ENCODE results near the gene PCMT1. TPM values are rescaled to one million over a fixed set of nuclear protein-coding genes. Genes with fewer than 3 reads are reported as not detected.
"Not testable (repeated sequence)": the region's sequence is repeated elsewhere in the genome, so short reads cannot be mapped to it uniquely, and the experiment has no call there.

PCMT1 gene
- total RNA-seq, 1 experiment from 2014 or later, result 115 TPM

DNA sequence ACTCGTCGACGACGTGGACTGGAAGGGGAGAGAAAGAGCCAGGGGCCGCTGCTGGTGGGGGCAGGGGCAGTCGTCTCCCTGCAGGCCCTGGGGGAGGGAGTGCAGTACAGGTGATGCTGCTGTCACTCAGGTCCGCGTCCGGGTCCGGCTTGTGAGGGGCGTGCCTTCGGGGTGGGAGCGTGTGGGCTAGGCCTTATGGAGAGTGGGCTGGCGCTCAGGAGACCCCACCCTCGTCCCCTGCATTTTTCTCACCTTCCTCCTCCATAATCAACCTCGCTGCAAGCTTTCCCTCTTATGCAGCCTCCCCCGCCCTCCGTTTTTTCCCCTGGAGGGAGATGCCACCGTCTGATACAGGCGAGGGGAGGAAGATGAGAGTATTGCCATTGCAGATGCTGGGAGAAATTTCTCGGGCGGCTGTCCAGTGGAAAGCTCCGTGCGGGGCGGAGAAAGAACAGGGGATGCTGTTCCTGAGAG is 632 bp downstream of the PCMT1 start:
- CTCF ChIA-PET, result no interaction called here
- intact Hi-C loops (cut with micrococcal nuclease; ENCODE audit: unreplicated experiment), result no loop called here
- no TSS peak for BruUV-seq (replicated peaks)
- no peak for TF ChIP-seq EZH2 (IDR thresholded peaks at IDR 0.05; ENCODE audit: borderline replicate concordance, low read depth, low read length, poor library complexity, severe bottlenecking)
- peak; percentile 58 for DNase-seq (ENCODE audit: low spot score)
- H3K4me1 ChIP-seq (ENCODE audit: insufficient read depth, low read length, poor library complexity, severe bottlenecking), result peaks cover 10% of the 10 kb centered on the region
- no peaks in the 10 kb centered on the region for H3K27me3 ChIP-seq (replicated peaks; ENCODE audit: insufficient read depth, low read depth, low read length, poor library complexity)
- POLR2A ChIA-PET (ENCODE audit: low non-redundant PET), result no interaction called here
- no peaks in the 10 kb centered on the region for H3K36me3 ChIP-seq (ENCODE audit: insufficient read depth, low read length, poor library complexity, severe bottlenecking)
- no peaks in the 10 kb centered on the region for H3K9me3 ChIP-seq (ENCODE audit: low read depth, low read length, poor library complexity, severe bottlenecking)
- H3K4me3 ChIP-seq (ENCODE audit: low read depth, low read length, poor library complexity, severe bottlenecking), result peak overlapping the region; percentile 88
- peak overlapping the region; percentile 87 for H3K27ac ChIP-seq (ENCODE audit: low read depth, low read length, poor library complexity, severe bottlenecking)

DNA sequence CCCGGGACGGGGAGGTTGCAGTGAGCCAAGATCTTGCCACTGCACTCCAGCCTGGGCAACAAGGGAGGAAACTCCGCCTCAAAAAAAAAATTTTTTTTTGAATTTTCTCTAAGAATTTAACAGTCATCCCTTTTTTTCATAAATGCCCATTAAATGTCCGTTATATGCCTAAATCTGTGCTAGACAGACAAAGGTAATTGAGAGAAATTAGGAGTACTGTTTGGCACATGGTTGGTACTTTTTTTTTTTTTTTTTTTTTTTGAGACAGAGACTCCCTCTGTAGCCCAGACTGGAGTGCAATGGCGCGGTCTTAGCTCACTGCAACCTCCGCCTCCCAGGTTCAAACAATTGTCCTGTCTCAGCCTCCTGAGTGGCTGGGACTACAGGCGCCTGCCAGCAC is 1.7 kb downstream of the PCMT1 start:
- no TSS peak for BruUV-seq (replicated peaks)
- no peaks in the 10 kb centered on the region for H3K9me3 ChIP-seq (ENCODE audit: low read depth, low read length, poor library complexity, severe bottlenecking)
- H3K4me1 ChIP-seq (ENCODE audit: insufficient read depth, low read length, poor library complexity, severe bottlenecking), result peaks cover 5% of the 10 kb centered on the region
- CTCF ChIA-PET, result no interaction called here
- H3K27ac ChIP-seq (ENCODE audit: low read depth, low read length, poor library complexity, severe bottlenecking), result no peak overlapping the region
- intact Hi-C loops (cut with micrococcal nuclease; ENCODE audit: unreplicated experiment), result no loop called here
- no peaks in the 10 kb centered on the region for H3K36me3 ChIP-seq (ENCODE audit: insufficient read depth, low read length, poor library complexity, severe bottlenecking)
- POLR2A ChIA-PET (ENCODE audit: low non-redundant PET), result no interaction called here
- DNase-seq (ENCODE audit: low spot score), result no peak
- H3K27me3 ChIP-seq (replicated peaks; ENCODE audit: insufficient read depth, low read depth, low read length, poor library complexity), result no peaks in the 10 kb centered on the region
- TF ChIP-seq, protein P1, sequence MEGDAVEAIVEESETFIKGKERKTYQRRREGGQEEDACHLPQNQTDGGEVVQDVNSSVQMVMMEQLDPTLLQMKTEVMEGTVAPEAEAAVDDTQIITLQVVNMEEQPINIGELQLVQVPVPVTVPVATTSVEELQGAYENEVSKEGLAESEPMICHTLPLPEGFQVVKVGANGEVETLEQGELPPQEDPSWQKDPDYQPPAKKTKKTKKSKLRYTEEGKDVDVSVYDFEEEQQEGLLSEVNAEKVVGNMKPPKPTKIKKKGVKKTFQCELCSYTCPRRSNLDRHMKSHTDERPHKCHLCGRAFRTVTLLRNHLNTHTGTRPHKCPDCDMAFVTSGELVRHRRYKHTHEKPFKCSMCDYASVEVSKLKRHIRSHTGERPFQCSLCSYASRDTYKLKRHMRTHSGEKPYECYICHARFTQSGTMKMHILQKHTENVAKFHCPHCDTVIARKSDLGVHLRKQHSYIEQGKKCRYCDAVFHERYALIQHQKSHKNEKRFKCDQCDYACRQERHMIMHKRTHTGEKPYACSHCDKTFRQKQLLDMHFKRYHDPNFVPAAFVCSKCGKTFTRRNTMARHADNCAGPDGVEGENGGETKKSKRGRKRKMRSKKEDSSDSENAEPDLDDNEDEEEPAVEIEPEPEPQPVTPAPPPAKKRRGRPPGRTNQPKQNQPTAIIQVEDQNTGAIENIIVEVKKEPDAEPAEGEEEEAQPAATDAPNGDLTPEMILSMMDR (conservative IDR thresholded peaks at IDR 0.05; ENCODE audit: low read depth, low read length), result no peak
- no peak for TF ChIP-seq EZH2 (IDR thresholded peaks at IDR 0.05; ENCODE audit: borderline replicate concordance, low read depth, low read length, poor library complexity, severe bottlenecking)
- peak overlapping the region; percentile 88 for H3K4me3 ChIP-seq (ENCODE audit: low read depth, low read length, poor library complexity, severe bottlenecking)

DNA sequence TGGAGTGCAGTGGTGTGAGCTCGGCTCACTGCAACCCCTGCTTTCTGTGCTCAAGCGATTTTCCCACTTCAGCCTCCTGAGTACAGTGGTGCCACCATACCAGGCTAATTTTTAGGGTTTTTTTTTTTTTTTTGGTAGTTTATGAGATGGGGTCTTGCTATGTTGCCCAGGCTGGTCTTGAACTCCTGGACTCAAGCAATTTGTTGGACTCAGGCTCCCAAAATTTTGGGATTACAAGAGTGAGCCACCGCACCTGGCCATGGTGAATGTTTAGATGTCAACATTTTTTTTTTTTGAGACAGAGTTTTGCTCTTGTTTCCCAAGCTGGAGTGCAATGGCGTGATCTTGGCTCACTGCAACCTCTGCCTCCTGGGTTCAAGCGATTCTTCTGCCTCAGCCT is 2.4 kb downstream of the PCMT1 start:
- POLR2A ChIA-PET (ENCODE audit: low non-redundant PET); DNase-seq (ENCODE audit: low spot score); intact Hi-C loops (cut with micrococcal nuclease; ENCODE audit: unreplicated experiment); H3K4me1 ChIP-seq (ENCODE audit: insufficient read depth, low read length, poor library complexity, severe bottlenecking); H3K27ac ChIP-seq (ENCODE audit: low read depth, low read length, poor library complexity, severe bottlenecking); H3K27me3 ChIP-seq (replicated peaks; ENCODE audit: insufficient read depth, low read depth, low read length, poor library complexity); CTCF ChIA-PET; H3K9me3 ChIP-seq (ENCODE audit: low read depth, low read length, poor library complexity, severe bottlenecking); H3K36me3 ChIP-seq (ENCODE audit: insufficient read depth, low read length, poor library complexity, severe bottlenecking); H3K4me3 ChIP-seq (ENCODE audit: low read depth, low read length, poor library complexity, severe bottlenecking): not testable (repeated sequence)
- TSS peak; percentile 15 for BruUV-seq (replicated peaks)

GRCh38 chr6:149752600-149753373 is 3.2 kb downstream of the PCMT1 start:
- Histone ChIP-seq H3K27ac (ENCODE audit: low read depth, low read length, poor library complexity, severe bottlenecking) (no peak overlapping the region), H3K36me3 (ENCODE audit: insufficient read depth, low read length, poor library complexity, severe bottlenecking) (no peaks in the 10 kb centered on the region), H3K27me3 (replicated peaks; ENCODE audit: insufficient read depth, low read depth, low read length, poor library complexity) (no peaks in the 10 kb centered on the region), H3K4me1 (ENCODE audit: insufficient read depth, low read length, poor library complexity, severe bottlenecking) (peaks cover 5% of the 10 kb centered on the region), H3K4me3 (ENCODE audit: low read depth, low read length, poor library complexity, severe bottlenecking) (no peak overlapping the region), H3K9me3 (ENCODE audit: low read depth, low read length, poor library complexity, severe bottlenecking) (no peaks in the 10 kb centered on the region)
- ChIA-PET CTCF (no interaction called here), POLR2A (ENCODE audit: low non-redundant PET) (no interaction called here)
- TF ChIP-seq, protein P1 (conservative IDR thresholded peaks at IDR 0.05; ENCODE audit: low read depth, low read length), result no peak
- TF ChIP-seq EZH2 (IDR thresholded peaks at IDR 0.05; ENCODE audit: borderline replicate concordance, low read depth, low read length, poor library complexity, severe bottlenecking), result no peak
- DNase-seq (ENCODE audit: low spot score), result no peak
- no TSS peak for BruUV-seq (replicated peaks)
- intact Hi-C loops (cut with micrococcal nuclease; ENCODE audit: unreplicated experiment), result no loop called here

DNA sequence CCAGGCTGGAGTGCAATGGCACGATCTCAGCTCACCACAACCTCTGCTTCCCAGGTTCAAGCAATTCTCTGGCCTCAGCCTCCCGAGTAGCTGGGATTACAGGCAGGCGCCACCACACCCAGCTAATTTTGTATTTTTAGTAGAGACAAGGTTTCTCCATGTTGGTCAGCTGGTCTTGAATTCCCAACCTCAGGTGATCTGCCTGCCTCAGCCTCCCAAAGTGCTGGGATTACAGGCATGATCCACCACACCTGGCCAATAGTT is 3.8 kb downstream of the PCMT1 start:
- CTCF ChIA-PET; intact Hi-C loops (cut with micrococcal nuclease; ENCODE audit: unreplicated experiment); BruUV-seq (replicated peaks); DNase-seq (ENCODE audit: low spot score); H3K4me1 ChIP-seq (ENCODE audit: insufficient read depth, low read length, poor library complexity, severe bottlenecking); H3K27me3 ChIP-seq (replicated peaks; ENCODE audit: insufficient read depth, low read depth, low read length, poor library complexity); H3K4me3 ChIP-seq (ENCODE audit: low read depth, low read length, poor library complexity, severe bottlenecking); H3K27ac ChIP-seq (ENCODE audit: low read depth, low read length, poor library complexity, severe bottlenecking); H3K36me3 ChIP-seq (ENCODE audit: insufficient read depth, low read length, poor library complexity, severe bottlenecking); H3K9me3 ChIP-seq (ENCODE audit: low read depth, low read length, poor library complexity, severe bottlenecking); POLR2A ChIA-PET (ENCODE audit: low non-redundant PET): not testable (repeated sequence)

Measured in A673 (cell line).